ENCODE results near the gene TCOF1. TPM values are rescaled to one million over a fixed set of nuclear protein-coding genes. Genes with fewer than 3 reads are reported as not detected.

TCOF1 gene
- total and polyA plus RNA-seq, 2 donors (not counting 1 experiment from before 2014, with no cell fraction given): 30.9 to 62.4 TPM

GRCh38 chr5:150339841-150340240, 17.7 kb upstream of the TCOF1 start:
- no peaks in the 10 kb centered on the region for H4K20me1 ChIP-seq (ENCODE audit: control insufficient read depth, insufficient read depth, low read length, poor library complexity, severe bottlenecking)
- POLR2A ChIA-PET: no interaction called here
- H3K9ac ChIP-seq (ENCODE audit: low read length): no peak overlapping the region
- Mint-ChIP-seq H3K9me3 (ENCODE audit: insufficient read depth) (no peaks in the 10 kb centered on the region), H3K27ac (no peak overlapping the region), H3K4me3 (no peak overlapping the region), H3K27me3 (no peaks in the 10 kb centered on the region), H3K4me1 (no peaks in the 10 kb centered on the region)
- intact Hi-C loops (cut with micrococcal nuclease): no loop called here
- H3K27ac ChIP-seq (ENCODE audit: low read length in 2 of 2): no peak overlapping the region
- no peaks in the 10 kb centered on the region for H3K36me3 ChIP-seq (replicated peaks in 1 of 2; ENCODE audit: control extremely low read depth in 1 of 2, control insufficient read depth in 1 of 2, extremely low read depth in 1 of 2, insufficient read depth in 2 of 2, low read length in 1 of 2)
- no peaks in the 10 kb centered on the region for H3K79me2 ChIP-seq (ENCODE audit: control insufficient read depth, insufficient read depth, low read length)
- WGBS (ENCODE audit: insufficient coverage): 94% methylated on average over 2 of the region's 4 CpGs
- no peak overlapping the region for H3K4me3 ChIP-seq (ENCODE audit: control extremely low read depth in 1 of 5, extremely low read depth in 1 of 5, insufficient read depth in 1 of 5, low read depth in 2 of 5, low read length in 4 of 5)
- ATAC-seq (ENCODE audit: low read depth) (no peak), DNase-seq (no peak)
- no peak overlapping the region for H3K4me2 ChIP-seq (replicated peaks; ENCODE audit: low read depth, low read length, poor library complexity, severe bottlenecking)
- CTCF ChIA-PET: interaction anchor here (1.1 kb wide), 1 partner anchor 12 kb away, joined by 4 read pairs; no protein-coding TSS in a partner anchor
- no peaks in the 10 kb centered on the region for H3K27me3 ChIP-seq (replicated peaks in 1 of 4; ENCODE audit: control extremely low read depth in 1 of 4, control insufficient read depth in 3 of 4, insufficient read depth in 4 of 4, low read length in 3 of 4)
- H3K9me3 ChIP-seq (ENCODE audit: control extremely low read depth in 1 of 3, control insufficient read depth in 2 of 3, insufficient read depth in 1 of 3, low read length in 2 of 3): peaks cover 0 to 4% (median 0%) of the 10 kb centered on the region in 3 donors
- no peak overlapping the region for H2AFZ ChIP-seq (ENCODE audit: insufficient read depth, low read depth, low read length, poor library complexity, severe bottlenecking)
- no peaks in the 10 kb centered on the region for H3K4me1 ChIP-seq (ENCODE audit: control insufficient read depth in 2 of 2, insufficient read depth in 2 of 2, low read length in 2 of 2)
- TF ChIP-seq CTCF (IDR thresholded peaks at IDR 0.05): no peak
- TF ChIP-seq EZH2 (IDR thresholded peaks at IDR 0.05; ENCODE audit: borderline replicate concordance, insufficient read depth, low read depth, low read length, poor library complexity, severe bottlenecking): no peak

- ChIA-PET POLR2A (no interaction called here), CTCF (no interaction called here)
- Histone ChIP-seq H3K79me2 (ENCODE audit: control insufficient read depth, insufficient read depth, low read length) (no peaks in the 10 kb centered on the region), H4K20me1 (ENCODE audit: control insufficient read depth, insufficient read depth, low read length, poor library complexity, severe bottlenecking) (no peaks in the 10 kb centered on the region), H3K4me3 (ENCODE audit: control extremely low read depth in 1 of 5, extremely low read depth in 1 of 5, insufficient read depth in 1 of 5, low read depth in 2 of 5, low read length in 4 of 5) (no peak overlapping the region), H3K9me3 (ENCODE audit: control extremely low read depth in 1 of 3, control insufficient read depth in 2 of 3, insufficient read depth in 1 of 3, low read length in 2 of 3) (peaks cover 0 to 4% (median 0%) of the 10 kb centered on the region in 3 donors), H2AFZ (ENCODE audit: insufficient read depth, low read depth, low read length, poor library complexity, severe bottlenecking) (no peak overlapping the region), H3K36me3 (replicated peaks in 1 of 2; ENCODE audit: control extremely low read depth in 1 of 2, control insufficient read depth in 1 of 2, extremely low read depth in 1 of 2, insufficient read depth in 2 of 2, low read length in 1 of 2) (no peaks in the 10 kb centered on the region), H3K9ac (ENCODE audit: low read length) (no peak overlapping the region), H3K4me1 (ENCODE audit: control insufficient read depth in 2 of 2, insufficient read depth in 2 of 2, low read length in 2 of 2) (no peaks in the 10 kb centered on the region), H3K27me3 (replicated peaks in 1 of 4; ENCODE audit: control extremely low read depth in 1 of 4, control insufficient read depth in 3 of 4, insufficient read depth in 4 of 4, low read length in 3 of 4) (no peaks in the 10 kb centered on the region), H3K4me2 (replicated peaks; ENCODE audit: low read depth, low read length, poor library complexity, severe bottlenecking) (no peak overlapping the region), H3K27ac (ENCODE audit: low read length in 2 of 2) (no peak overlapping the region)
- Mint-ChIP-seq H3K4me3 (no peak overlapping the region), H3K27ac (no peak overlapping the region), H3K27me3 (no peaks in the 10 kb centered on the region), H3K4me1 (no peaks in the 10 kb centered on the region), H3K9me3 (ENCODE audit: insufficient read depth) (no peaks in the 10 kb centered on the region)
- WGBS (ENCODE audit: insufficient coverage): 64% methylated on average over 5 of the region's 7 CpGs
- intact Hi-C loops (cut with micrococcal nuclease): no loop called here
- TF ChIP-seq CTCF (IDR thresholded peaks at IDR 0.05): no peak
- no peak for TF ChIP-seq EZH2 (IDR thresholded peaks at IDR 0.05; ENCODE audit: borderline replicate concordance, insufficient read depth, low read depth, low read length, poor library complexity, severe bottlenecking)
- no peak for ATAC-seq (ENCODE audit: low read depth)
- DNase-seq: no peak
Measured at GRCh38 chr5:150340614-150341255, 16.8 kb upstream of the TCOF1 start.
